Right cardiac atrium (tissue), 5 donors: ENCODE data around the gene GUF1. TPM values are rescaled to one million over a fixed set of nuclear protein-coding genes. Genes with fewer than 3 reads are reported as not detected.
A peak's percentile ranks its signal among the peaks of the same experiment; 100 is the strongest.
"Not testable (repeated sequence)": the region's sequence is repeated elsewhere in the genome, so short reads cannot be mapped to it uniquely, and the experiment has no call there.

ENCODE experiments used
- ATAC-seq, 2 donors: fragments of 200-7000 bp; cut with Tn5 transposase; one replicate each; pipeline versions ENCODE4 v1.8.0 to v1.9.1; 2020; ENCODE audit warnings: moderate library complexity in 2 of 2, mild to moderate bottlenecking in 1 of 2
- DNase-seq, 3 donors: peaks; one replicate each; pipeline ENCODE4 v3.0.0-alpha.2; 2020
- H3K27ac ChIP-seq: one replicate; pipeline ENCODE4 v1.5.1; 2013; ENCODE audit warnings: mild to moderate bottlenecking, low read length, control low read depth, moderate library complexity
- H3K27me3 ChIP-seq: one replicate; pipeline ENCODE4 v1.6.1; 2013; ENCODE audit not compliant: control insufficient read depth, insufficient read depth
- H3K4me1 ChIP-seq: one replicate; pipeline ENCODE4 v1.6.1; 2013; ENCODE audit warnings: low read length; ENCODE audit not compliant: control insufficient read depth, insufficient read depth
- H3K4me3 ChIP-seq: one replicate; pipeline ENCODE4 v1.5.1; 2013; ENCODE audit warnings: low read length, control low read depth
- H3K9me3 ChIP-seq: one replicate; pipeline ENCODE4 v1.6.1; 2013; ENCODE audit warnings: low read length; ENCODE audit not compliant: control insufficient read depth
- WGBS: extraction: QIAGEN DNeasy Blood & Tissue Kit; methylation state at CpG from one replicate; pipeline ENCODE4 v1.1.7; 2013; 5-methylcytosine and 5-hydroxymethylcytosine counted together
- intact Hi-C, 4 donors: fragments of 100-400 bp; cut with DNase I; formaldehyde crosslinking; loops; one replicate each; pipeline versions ENCODE4 v1.11.0 to v1.14.0; 2022 to 2023
- polyA plus RNA-seq: library from polyadenylated mRNA; stranded (reverse); fragments of 200-250 nt; gene quantifications from one replicate; pipeline ENCODE4 v1.2.3, GENCODE V29; 2013
- total RNA-seq, 4 donors: library from RNA; stranded (reverse); fragmentation: NEBNext Ultra II Directional; extraction: Animal tissue kit (Norgen Biotek cat#: 25700); gene quantifications; one replicate each; pipeline ENCODE4 v1.2.1, GENCODE V29; 2021
- donor health status: healthy with polysubstance abuse.
- donor health status: DM: no; HTN: yes; CAD: no.
- donor health status: DM: no; HTN: no; CAD: no.
- donor health status: DM: no; HTN: yes; CAD: no; lungs with severe emphysema.
- donor health status: DM: yes; HTN: yes; CAD: no.

The GUF1 gene
- total and polyA plus RNA-seq, 5 donors = 13.5 to 18.8 (median 16.7) TPM

DNA sequence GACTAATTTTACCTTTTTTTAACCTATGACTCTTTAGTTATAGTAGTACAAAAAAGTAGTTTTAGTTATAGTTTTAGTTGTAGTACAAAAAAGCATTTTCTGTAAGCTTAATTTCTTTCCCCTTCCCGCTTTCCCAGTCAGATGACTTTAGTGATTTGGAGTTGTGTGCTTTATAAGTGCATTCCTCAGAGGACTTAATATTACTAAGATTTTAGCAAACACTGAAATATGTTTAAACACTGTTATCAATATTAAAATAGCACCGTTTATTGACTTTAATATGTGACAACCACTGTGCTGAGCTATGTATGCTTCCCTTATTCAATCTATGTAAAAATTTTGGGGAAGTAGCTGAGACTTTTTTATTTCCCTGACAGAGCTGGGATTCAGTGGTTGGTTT, 22.8 kb downstream of the GUF1 start:
- no peak for ATAC-seq
- no peaks in the 10 kb centered on the region for H3K9me3 ChIP-seq
- DNase-seq = no peak
- 86% methylated on average over 2 of the region's 2 CpGs for WGBS
- H3K4me1 ChIP-seq = no peaks in the 10 kb centered on the region
- H3K27ac ChIP-seq = no peak overlapping the region
- no peaks in the 10 kb centered on the region for H3K27me3 ChIP-seq
- no peak overlapping the region for H3K4me3 ChIP-seq
- intact Hi-C loops = no loop called here

DNA sequence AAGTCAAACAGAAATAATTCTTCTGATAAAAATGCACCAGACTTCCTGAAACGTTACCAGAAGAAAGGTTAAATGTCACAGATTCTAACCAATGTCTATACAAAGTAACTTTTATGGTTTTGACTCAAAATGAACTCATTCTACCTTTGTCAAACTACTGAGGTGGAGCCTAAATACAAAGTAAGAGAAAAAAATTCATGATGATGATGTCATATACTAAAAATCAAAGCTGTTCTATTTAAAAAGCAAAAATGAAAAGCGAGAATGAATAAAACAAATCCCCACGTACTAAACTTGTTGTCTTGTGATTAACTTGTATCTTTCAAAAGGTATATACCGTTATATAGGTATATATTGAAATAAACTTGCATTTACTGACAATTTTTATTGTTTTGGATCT, 26.5 kb downstream of the GUF1 start:
- intact Hi-C loops = no loop called here
- ATAC-seq (no peak), DNase-seq (no peak)
- H3K27ac ChIP-seq = no peak overlapping the region
- H3K4me1 ChIP-seq = no peaks in the 10 kb centered on the region
- no peaks in the 10 kb centered on the region for H3K9me3 ChIP-seq
- 85% methylated on average over 4 of the region's 4 CpGs for WGBS
- H3K27me3 ChIP-seq = no peaks in the 10 kb centered on the region
- no peak overlapping the region for H3K4me3 ChIP-seq

DNA sequence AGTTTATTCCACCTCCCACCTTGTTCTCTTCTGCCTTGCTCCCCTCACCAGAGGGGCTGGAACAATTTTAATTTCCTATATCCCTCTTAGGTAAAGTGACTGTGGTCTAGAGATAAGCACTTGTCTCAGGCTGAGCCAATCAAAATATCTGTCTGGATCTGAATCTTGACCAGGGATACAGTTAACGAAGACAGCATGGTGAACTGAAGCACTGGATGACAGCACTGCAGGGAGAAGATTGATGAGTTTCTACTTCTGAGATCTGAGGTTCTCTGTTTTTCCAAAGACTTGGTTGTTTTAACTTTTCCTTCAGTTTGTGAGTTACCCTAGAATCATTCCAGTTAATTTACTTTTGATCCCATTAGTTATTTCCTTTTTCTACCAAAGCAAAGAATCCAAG, 34.9 kb downstream of the GUF1 start:
- ATAC-seq = no peak
- Histone ChIP-seq H3K4me1 (no peaks in the 10 kb centered on the region), H3K27ac (no peak overlapping the region), H3K4me3 (no peak overlapping the region), H3K9me3 (no peaks in the 10 kb centered on the region), H3K27me3 (no peaks in the 10 kb centered on the region)
- no peak for DNase-seq
- WGBS = 91% methylated on average over 1 of the region's 1 CpG
- intact Hi-C loops = no loop called here

DNA sequence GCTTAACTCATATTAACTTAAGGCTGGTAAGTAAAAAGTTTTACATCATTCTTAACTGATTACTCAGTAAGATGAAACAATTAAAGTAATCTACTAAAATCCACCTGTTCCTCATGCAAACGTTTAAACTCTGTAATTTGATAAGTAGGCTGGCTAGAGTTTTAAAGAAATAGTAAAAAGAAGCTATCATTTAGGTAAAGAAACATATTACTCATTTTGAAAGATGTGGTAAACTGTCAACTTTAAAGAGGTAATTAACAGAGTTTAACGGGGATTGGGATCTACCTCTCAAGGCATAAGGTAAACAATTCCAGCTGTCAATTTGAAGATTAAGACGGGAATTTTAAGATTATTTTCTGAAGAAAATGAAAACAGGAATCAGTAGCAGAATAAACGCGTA, 38.4 kb downstream of the GUF1 start:
- WGBS = 66% methylated on average over 5 of the region's 5 CpGs
- intact Hi-C loops = no loop called here

DNA sequence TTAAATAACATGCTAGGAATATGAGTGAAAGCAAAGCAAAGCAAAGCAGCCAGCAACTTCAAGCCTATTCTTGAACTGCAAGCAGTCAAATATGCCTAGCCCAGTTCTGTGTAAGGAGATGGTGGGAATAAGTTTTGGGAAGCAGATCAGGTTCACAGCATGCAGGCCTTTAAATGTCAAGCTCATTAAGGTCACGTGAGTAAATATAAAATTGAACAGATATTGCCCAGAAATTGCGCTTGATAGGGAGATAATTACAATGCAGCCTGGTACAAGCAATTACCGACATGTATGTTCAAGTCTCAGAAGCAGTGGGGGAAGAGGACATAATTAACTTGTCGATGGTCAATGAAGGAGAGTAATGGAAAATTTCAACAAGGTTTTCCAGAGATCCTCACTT, 42.2 kb downstream of the GUF1 start:
- 92% methylated on average over 4 of the region's 4 CpGs for WGBS
- Histone ChIP-seq H3K9me3 (no peaks in the 10 kb centered on the region), H3K27ac (no peak overlapping the region), H3K4me3 (no peak overlapping the region), H3K4me1 (no peaks in the 10 kb centered on the region), H3K27me3 (no peaks in the 10 kb centered on the region)
- intact Hi-C loops = no loop called here
- ATAC-seq (no peak), DNase-seq (no peak)

More for the DNA sequence above, 38.4 kb downstream of the GUF1 start:
- H3K4me3 ChIP-seq = no peak overlapping the region
- no peaks in the 10 kb centered on the region for H3K9me3 ChIP-seq
- H3K4me1 ChIP-seq = no peaks in the 10 kb centered on the region
- DNase-seq = no peak
- no peaks in the 10 kb centered on the region for H3K27me3 ChIP-seq
- no peak for ATAC-seq
- no peak overlapping the region for H3K27ac ChIP-seq

DNA sequence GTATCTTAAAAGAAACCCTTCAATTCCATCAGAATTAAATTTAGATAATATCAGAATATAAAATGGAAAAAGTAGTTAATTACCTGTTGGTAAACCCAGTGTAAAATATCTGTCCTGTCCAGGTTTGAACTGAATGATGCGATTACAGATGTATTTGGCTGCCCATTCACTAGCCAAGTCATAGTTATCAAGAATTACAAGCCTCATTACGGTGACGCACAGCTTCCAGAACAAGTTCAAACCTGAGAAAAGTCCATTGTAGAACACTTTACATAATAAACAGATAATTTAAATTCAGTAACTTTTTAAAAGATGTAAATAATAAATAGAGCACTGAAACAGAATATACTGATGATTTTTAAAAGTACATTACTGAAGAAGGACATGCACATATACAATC, 43.8 kb downstream of the GUF1 start:
- no peaks in the 10 kb centered on the region for H3K4me1 ChIP-seq
- WGBS = 88% methylated on average over 3 of the region's 3 CpGs

DNA sequence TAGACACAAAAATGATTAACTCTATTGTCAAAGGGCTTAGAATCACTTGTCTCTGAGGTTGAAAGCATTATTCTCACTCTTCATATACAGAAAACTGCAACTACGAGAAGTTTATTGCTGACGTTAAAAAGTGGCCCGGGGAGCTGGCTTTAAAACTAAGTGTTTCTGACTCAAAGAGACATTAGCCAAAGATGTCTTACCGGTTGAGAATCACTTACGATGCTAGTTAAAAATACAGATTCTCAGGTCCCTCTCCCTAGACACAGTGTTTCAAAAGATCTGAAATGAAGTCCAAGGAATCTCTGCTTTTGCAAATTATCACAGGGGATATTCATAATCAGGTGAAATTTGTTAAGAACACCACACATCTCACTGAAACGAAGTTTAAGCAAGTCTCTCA, 46.9 kb downstream of the GUF1 start:
- intact Hi-C loops = no loop called here
- WGBS = 32% methylated on average over 6 of the region's 6 CpGs

More for the DNA sequence above, 43.8 kb downstream of the GUF1 start:
- Histone ChIP-seq H3K27ac (no peak overlapping the region), H3K4me3 (no peak overlapping the region), H3K9me3 (no peaks in the 10 kb centered on the region), H3K27me3 (no peaks in the 10 kb centered on the region)
- DNase-seq (no peak), ATAC-seq (no peak)
- intact Hi-C loops = no loop called here

DNA sequence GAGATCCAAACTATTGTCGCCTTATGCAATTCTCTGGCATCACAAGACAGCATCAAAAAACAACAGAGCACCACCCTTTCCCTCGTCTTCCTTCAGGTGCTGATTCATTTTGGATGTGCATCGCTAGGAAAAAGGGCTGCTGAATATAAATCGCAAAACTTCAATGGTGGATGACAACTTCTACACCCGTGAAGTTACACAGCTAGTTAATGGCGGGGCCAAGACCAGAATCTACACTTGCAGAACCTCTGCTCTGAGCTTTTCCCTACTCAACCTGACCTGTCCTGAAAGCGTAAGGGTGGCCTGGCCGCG, 47.5 kb downstream of the GUF1 start:
- no peaks in the 10 kb centered on the region for H3K27me3 ChIP-seq
- under 1% methylated on average over 9 of the region's 9 CpGs for WGBS
- intact Hi-C loops = no loop called here

More for the DNA sequence above, 46.9 kb downstream of the GUF1 start:
- no peak for DNase-seq
- Histone ChIP-seq H3K27ac (no peak overlapping the region), H3K4me3 (peak overlapping the region; percentile 92), H3K4me1 (no peaks in the 10 kb centered on the region), H3K9me3 (no peaks in the 10 kb centered on the region), H3K27me3 (no peaks in the 10 kb centered on the region)
- ATAC-seq = no peak

DNA sequence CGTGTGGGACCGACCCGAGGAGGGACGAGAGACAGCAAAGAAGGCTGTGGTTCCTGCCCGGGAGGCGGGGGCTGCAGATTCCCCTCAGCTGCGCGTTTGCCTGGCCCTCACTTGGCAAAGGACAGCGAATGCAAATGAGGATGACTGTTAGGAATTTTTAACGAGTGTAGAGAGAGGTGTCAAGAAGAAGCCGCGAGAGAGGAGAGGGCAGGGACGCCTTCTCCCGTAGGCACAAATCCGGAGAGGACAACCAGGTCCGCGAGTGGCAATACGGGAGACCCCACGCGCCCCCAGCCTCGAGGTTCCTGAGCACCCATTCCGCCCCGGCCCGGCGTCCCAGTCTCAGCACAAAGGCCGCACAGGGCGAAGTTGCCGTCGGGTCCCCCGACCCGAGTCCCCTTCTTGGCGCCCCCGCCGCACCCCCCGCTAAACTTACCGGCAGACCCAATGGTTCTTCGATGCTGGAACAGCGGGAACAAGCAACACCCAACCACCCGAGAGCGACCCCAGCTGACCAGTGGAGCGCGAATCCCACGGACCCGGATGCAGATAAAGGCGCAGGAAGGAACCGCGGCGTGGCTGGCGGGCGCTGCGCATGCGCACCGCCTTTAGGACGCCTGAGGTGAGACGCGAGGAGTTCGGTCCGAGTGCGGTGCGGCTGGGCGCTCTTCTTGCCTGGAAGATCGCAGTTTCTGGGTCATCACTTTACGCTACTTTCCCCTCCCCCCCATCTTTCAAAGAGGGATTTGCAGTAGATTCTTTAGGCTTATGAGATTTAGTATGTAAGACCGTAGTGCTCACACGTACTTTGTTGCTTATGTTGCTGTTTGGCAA, 48.0 kb downstream of the GUF1 start, which contains the start of gene GNPDA2:
Gene GNPDA2 (minus strand): TSS at position 519 of the 834 bp plus-strand sequence. CDS start 4,349 bp downstream, outside the sequence.
- peak within 1 kb of the TSS; percentile 92 for H3K4me3 ChIP-seq
- DNase-seq = peak; percentile 94 to 97 (median 97)
- H3K27me3 ChIP-seq = no peaks in the 10 kb centered on the region
- intact Hi-C loops = no loop called here
- WGBS = under 1% methylated on average over 65 of the region's 65 CpGs
- H3K9me3 ChIP-seq = no peaks in the 10 kb centered on the region
- H3K27ac ChIP-seq = peak within 1 kb of the TSS; percentile 87
- peak; percentile 99 for ATAC-seq
- H3K4me1 ChIP-seq = no peaks in the 10 kb centered on the region

More for the DNA sequence above, 47.5 kb downstream of the GUF1 start:
- DNase-seq = no peak
- H3K9me3 ChIP-seq = no peaks in the 10 kb centered on the region
- peak overlapping the region; percentile 92 for H3K4me3 ChIP-seq
- ATAC-seq = peak; percentile 4 to 32
- H3K4me1 ChIP-seq = no peaks in the 10 kb centered on the region
- H3K27ac ChIP-seq = peak overlapping the region; percentile 87

DNA sequence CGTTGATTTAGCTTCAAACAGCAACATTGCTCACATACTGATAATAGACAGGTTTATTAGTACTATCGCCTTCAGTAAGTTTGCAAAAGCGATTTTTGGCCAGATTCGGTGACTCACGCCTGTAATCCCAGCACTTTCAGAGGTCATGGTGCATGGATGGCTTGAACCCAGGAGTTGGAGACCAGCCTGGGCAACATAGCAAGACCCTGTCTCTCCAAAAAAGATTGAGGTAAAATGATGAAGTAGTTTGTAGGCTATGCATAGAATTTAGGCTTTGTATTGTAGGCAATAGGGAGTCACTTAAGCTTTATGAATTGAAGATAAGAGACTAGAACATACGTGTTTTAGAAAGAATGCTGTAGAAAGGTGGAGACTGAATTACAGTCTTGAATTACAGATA, 49.3 kb downstream of the GUF1 start:
- no peak overlapping the region for H3K4me3 ChIP-seq
- H3K9me3 ChIP-seq = no peaks in the 10 kb centered on the region
- H3K27me3 ChIP-seq = no peaks in the 10 kb centered on the region
- no peak for DNase-seq
- ATAC-seq = no peak
- H3K27ac ChIP-seq = no peak overlapping the region
- WGBS = 77% methylated on average over 6 of the region's 6 CpGs
- intact Hi-C loops = no loop called here
- H3K4me1 ChIP-seq = no peaks in the 10 kb centered on the region

DNA sequence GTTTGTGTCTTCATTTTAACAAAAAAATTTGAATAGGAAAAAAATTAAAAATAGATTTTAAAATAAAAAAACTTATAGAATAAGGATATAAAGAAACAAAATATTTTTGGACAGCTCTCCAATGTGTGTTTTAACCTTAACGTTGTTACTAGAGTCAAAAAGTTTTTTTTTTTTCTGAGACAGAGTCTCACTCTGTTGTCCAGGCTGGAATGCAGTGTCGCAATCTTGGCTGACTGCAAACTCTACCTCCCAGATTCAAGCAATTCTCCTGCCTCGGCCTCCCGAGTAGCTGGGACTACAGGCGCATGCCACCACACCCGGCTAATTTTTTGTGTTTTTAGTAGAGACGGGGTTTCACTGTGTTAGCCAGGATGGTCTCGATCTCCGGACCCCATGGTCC, 50.5 kb downstream of the GUF1 start:
- H3K4me1 ChIP-seq, H3K4me3 ChIP-seq, H3K27me3 ChIP-seq, ATAC-seq, H3K9me3 ChIP-seq, intact Hi-C loops, H3K27ac ChIP-seq, DNase-seq: not testable (repeated sequence)
- 93% methylated on average over 9 of the region's 9 CpGs for WGBS
